Measurements from ENCODE around the gene NRF1.

- TF ChIP-seq SP1 (IDR thresholded peaks at IDR 0.05) (no peak), FOXM1 (IDR thresholded peaks at IDR 0.05; ENCODE audit: borderline replicate concordance) (no peak), HDGF (IDR thresholded peaks at IDR 0.05; ENCODE audit: borderline replicate concordance) (no peak), BHLHE40 (IDR thresholded peaks at IDR 0.05; ENCODE audit: borderline replicate concordance) (no peak), PKNOX1 (IDR thresholded peaks at IDR 0.05) (no peak), ZNF384 (IDR thresholded peaks at IDR 0.05) (no peak), TARDBP (IDR thresholded peaks at IDR 0.05) (no peak), SUZ12 (IDR thresholded peaks at IDR 0.05) (no peak), NFRKB (IDR thresholded peaks at IDR 0.05) (no peak)
Measured at GRCh38 chr7:129781928-129782817, 170.7 kb downstream of the NRF1 start.

Data from HEK293T (cell line).